NCI-H1930 (cell line): ENCODE results near the gene BRS3.
"Not testable (repeated sequence)": the region's sequence is repeated elsewhere in the genome, so short reads cannot be mapped to it uniquely, and the experiment has no call there.

Source experiments
- DNase-seq, 2 experiments: peaks; one replicate each; lab custom pipeline; 2025; lab: John Stamatoyannopoulos, UW

Gene BRS3

DNA sequence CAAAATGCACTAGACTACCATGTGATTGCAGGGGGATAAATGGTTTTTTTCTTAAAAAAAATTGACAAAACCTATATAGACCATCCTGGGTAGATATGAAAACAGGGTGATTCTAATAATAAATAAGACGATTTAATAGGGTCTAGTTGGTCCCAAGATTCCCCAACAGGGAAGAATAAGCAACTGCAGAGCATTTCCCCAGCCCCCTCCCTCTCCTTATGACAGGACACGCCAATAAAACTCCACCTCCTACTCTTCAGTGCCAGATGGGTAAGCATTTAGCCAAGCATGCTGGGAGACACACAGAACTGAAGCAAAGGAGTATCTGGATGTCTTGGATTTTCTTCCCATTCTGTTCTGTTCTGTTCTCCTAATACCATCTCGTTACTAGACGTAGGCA is at the start of gene BRS3:
TSS of gene BRS3 (plus strand) at position 301 of the 400 bp plus-strand sequence. CDS start 168 bp downstream, outside the sequence.
- no peak for DNase-seq

DNA sequence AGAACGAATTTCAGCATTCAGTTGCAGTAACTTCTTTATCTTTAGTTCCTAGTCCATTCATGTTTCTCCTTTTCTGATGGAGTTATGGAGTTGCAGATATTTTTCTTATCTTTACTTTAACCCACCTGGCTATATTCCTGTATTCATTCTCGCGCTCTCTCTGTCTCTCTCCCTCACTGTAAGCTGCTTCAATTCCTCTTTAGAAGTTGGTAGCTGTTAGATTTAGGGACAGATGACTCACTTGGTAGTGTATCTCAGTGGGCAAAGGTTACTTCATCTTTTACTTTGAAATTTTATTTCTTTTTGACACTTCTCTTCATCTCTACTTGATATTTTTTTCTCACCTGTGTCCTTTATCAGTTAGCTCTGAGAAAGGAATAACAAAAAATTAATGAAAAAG is 49.6 kb upstream of the BRS3 start:
- DNase-seq = no peak

DNA sequence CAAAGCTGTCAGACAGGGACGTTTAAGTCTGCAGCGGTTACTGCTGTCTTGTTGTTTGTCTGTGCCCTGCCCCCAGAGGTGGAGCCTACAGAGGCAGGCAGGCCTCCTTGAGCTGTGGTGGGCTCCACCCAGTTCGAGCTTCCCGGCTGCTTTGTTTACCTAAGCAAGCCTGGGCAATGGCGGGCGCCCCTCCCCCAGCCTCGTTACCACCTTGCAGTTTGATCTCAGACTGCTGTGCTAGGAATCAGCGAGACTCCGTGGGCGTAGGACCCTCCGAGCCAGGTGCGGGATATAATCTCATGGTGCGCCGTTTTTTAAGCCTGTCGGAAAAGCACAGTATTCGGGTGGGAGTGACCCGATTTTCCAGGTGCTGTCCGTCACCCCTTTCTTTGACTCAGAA is 42.1 kb upstream of the BRS3 start:
- DNase-seq = not testable (repeated sequence)

DNA sequence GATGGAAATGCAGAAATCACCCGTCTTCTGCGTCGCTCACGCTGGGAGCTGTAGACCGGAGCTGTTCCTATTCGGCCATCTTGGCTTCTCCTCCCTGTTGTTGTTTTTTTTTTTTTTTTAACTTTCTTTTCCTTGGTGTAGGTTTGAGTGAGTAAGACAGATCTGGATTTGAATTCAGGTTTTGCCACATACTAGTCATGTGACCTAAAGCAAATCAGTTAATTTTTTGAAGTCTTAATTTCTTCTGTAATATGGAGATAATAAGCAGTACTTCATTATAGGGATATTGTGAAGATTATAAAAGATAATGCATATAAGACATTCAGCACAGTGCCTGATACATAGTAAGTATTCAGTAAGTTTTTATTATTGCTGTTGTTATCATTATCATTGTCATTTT is 41.5 kb upstream of the BRS3 start:
- no peak for DNase-seq

DNA sequence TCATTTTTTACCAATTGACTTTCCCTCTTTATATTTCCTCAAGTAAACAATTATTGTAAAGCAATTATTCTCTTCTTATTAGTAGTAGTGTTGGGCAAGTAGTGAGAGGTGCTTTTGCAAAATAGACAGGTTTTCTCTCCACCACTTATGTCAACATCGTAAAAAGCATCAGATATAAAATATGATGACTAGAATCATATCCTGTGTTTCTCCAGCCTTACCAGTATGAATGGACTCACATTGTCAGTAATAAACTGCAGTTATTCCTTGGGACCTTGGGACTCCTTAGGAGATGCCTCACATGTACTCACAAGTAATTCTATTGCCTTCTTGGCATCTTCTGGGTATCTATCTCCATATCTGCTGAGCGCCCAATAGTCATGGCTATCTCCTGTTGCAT is 40.4 kb upstream of the BRS3 start:
- no peak for DNase-seq

DNA sequence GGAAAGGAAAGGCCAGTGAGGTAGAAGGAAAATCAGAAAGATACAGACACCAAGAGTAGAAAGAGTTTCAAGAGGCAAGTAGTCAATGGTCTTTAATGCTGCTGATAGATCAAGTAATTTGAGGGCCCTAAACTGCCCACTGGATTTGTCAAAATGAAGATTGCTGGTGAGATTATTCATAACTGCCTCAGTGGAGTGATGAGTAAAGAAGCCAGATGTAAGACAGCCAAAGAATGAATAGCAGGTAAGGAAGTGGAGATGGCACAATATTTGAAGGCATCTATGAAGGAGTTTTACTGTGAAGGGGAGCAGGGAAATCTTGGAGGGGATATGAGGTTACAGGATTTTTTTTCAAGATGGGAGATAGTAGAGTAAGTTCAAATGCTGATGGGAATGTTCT is 39.8 kb upstream of the BRS3 start:
- no peak for DNase-seq

DNA sequence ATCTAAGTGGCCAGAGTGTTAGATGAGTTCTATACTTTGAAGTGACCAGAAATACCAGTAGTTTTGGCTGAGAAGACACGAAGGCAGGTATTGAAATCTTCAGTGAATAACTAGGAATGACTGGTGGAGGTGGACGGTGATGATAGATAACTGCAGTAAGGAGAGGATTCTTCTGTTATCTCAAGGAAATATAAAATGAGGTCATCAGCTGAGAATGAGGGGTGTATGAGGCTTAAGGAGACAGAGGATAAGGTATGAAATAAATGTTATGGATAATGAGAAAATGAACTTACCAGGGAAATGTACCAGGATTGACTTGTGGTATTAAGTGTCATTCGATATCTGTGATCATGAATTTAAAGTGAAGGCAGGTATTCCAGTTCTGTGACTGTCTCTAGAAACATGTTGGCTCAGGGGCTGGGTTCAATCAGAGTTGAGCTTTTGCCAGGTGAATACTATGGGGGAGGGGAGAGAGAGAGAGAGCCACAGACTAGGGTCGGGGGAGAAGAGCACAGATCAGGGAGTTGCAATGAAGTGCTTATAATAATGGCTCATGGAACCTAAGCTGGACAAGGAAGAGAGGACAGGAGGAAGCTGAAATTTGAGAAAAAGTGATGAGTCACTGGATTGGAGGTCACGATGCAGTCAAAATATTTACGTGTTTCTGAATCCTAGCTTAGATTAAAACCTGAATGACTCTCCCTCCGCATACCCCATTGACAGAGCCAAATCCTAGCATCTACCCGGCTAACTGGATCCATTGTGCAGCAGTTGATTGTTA is 37.5 kb upstream of the BRS3 start:
- DNase-seq = no peak

DNA sequence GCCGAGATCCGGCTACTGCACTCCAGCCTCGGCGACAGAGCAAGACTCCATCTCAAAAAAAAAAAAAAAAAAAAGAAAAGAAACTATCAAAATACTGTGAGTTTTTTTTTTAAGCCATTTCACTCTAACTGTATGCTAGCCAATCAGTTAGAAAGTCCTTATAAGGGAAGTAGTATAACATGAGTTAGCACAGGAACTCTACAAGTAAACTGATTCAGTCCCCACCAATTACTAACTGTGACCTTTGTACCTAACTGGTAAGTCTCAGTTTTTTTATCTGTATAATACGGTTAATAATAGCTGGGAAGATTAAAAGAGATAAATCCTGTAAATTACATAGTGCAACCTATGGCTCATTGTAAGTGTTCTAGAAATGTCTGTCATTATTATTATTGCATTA is 35.1 kb upstream of the BRS3 start:
- no peak for DNase-seq

DNA sequence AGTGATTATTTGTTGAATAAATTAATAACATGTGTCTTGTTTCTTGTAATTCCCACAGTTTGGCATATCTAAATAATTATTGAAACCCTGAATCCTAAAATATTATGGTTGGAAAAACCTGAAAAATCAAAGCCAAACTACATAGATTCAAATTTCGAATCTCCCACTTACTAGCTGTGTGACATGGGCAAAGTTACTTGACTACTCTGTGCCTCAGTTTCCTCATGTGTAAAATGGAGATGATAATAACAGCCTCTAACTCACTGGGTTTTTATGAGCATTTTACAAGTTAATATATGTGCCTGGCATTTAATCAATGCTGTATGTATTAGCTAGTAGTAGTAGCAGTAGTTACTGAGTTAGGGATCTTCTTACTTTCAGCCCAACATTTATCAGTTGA is 34.6 kb upstream of the BRS3 start:
- no peak for DNase-seq

DNA sequence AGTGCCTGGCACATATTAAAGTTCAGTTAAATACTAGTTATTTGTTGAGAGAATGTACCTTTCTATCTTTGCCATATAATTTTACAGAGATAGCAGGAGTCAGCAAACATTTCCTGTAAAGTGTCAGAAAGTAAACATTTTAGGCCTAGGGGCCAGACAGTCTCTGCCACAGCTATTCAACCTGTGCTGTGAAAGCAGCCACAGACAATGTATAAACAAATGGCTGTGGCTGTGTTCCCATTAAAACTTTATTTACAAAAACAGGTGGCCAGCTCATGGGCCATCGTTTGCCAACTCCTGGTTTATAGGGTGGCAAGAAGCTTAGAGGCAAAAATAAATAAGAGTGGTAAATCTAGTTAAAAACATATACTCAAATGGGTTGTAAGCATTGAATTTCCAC is 34.0 kb upstream of the BRS3 start:
- DNase-seq = peak in 1 of 2 experiments; percentile 11

DNA sequence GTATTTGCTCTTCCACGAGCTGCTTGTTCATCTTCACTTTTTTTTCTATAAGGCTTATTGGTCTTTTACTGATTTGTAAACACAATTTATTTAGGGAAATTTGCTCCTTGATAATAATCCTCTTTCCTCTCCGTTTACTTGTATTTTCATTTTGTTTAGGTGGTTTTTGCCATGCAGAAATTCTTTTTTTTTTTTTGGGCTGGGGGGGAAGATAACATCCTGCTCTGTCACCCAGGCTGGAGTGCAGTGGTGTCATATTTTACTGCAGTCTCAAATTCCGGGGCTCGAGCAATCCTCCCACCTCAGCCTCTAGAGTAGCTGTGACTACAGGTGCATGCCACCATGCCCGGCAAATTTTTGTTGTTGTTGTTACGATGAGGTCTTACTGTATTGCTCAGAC is 31.6 kb upstream of the BRS3 start:
- no peak for DNase-seq

DNA sequence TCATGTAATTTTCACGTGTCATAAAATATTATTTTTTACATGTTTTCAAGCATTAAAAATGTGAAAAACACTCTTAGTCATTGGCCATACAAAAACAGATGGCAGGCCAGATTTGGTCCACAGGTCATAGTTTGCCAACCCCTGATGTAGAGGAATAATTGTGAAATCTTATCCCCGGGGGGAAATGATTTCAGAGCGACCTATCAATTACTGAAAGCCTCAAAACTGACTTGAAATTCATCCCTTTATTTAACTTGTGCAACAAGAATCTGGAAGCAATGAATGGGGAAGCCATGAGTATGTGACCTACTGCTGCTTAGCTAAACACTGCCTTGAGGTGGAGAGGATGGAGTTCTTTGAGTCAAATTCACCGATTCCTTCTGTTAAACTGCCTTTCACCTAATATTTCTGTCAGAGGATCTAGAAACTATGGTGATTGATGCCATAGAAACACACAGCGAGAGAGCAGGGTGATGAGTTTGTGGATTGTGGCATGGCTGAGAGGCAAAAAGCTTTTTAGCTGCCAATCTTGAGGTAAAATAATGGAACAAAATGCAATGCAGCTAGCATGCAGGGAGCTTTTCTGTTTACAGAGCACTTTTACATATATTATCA is 30.3 kb upstream of the BRS3 start:
- DNase-seq = no peak

DNA sequence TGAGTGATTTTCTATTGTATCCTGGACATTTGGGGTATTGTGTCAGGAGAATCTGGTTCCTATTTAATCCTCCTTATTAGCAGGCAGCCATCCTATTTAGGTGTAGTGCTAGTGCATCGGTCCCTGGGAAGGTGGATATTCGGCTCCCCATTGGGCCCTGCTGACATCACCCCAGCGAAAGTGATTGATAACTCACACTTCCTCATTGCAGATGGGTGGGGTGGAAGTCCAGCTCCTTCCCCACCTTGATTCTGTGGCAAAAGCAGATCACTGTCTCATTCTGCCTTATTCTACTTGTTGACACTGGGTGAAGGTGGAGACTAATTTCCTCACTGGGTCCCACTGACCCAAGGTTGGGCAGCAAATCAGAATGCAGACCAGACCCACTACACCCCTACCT is 23.2 kb upstream of the BRS3 start:
- no peak for DNase-seq

DNA sequence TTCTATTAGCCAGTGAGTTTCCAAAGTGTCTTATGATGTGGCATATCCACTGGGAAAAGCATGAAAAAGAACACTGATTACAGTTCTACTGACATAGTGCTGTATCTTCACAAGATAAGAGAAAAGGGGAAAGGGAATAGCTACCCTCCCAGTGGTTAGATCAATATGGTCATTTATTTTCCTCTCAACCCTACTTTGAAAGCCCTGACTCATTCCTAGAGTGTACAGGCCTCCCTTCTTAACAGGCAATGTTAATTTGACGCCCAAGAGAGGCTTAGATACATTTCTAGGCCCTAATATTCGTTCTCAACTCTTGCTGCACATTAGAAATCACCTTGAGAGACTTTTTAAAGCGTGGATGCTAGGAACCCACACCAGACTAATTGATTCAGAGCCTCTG is 20.4 kb upstream of the BRS3 start:
- DNase-seq = no peak

DNA sequence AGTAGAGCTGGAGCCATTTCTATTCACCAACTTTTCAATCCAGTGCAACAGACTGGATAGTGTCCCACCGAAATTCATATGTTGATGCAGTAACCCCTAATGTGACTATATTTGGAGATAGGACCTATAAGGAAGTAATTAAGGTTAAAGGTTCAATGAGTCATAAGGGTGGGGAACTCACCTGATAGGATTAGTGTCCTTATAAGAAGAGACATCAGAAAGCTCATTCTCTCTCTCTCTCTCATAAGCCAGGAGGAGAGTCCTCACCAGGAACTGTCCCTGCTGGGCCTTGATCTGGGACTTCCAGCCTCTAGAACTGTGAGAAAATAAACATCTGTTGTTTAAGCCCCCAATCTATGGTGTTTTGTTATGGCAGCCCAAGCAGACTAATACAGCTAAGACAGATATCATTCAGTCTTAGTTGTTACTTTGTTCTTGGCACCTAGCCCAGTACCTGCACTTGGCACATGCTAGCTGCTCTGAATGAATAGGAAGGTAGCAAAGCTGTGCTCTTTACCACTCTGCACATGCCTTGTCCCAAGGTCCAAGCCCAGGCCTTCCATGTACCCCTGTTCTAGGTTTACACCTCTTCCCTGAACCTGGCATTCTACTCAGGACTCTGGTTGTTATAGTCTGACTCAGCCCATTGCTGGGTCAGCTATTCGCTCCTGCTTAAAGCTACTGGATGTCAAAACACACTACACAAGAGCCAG is 19.2 kb upstream of the BRS3 start:
- no peak for DNase-seq

DNA sequence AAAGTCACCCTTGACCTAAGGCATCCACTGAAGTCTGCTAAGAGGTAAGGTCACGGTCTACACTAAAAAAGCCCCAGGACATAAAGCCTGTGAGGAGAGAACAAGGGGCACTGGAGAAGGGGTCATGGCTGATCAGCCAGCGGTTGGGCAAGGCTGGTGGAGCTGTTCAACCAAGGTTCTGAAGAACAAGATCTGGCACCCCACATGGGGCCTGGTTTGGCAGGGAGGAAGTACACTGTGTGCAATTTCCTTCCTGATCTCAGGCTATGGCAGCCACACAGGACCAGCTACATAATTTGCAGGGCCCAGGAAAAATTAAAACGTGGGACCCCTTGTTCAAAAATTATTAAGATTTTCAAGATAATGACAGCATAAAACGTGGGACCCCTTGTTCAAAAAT is 14.1 kb upstream of the BRS3 start:
- DNase-seq = no peak

DNA sequence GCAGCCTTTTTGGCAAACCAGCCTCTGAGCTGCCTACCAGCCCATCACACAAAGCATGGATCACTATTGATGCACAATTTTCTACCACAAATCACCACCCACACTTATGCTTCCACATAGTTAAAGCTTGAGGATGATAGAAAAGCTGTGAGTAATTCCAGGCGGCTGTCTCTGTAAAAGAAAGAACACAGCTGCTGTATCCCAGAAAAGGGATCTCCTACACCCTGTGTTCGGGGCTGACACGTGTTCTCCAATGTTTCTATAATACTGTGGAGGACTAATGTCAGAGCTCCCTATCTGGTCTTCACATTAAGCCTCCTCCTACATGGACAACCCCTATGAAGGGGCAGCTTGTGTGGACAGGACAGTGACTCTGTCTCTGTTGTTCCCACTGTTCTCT is 12.5 kb upstream of the BRS3 start:
- no peak for DNase-seq

DNA sequence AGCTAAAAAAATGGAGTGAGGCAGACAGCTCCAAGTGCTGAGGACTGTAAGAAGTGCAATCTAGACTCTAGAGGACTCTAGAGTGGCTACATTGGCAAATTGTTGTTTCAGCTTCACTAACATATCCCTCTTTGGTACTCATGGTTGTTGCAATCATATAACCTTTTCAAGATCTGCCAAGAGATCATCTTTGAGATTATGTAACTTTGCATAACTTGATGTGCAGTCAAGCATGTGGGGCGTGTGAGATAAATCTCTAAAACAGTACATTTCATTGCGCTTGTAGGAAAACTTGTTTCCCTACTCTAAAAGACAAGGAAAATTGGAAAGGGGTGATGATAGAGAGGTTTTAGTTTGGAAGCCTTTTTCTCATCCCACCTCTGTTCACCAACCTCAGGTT is 11.2 kb upstream of the BRS3 start:
- DNase-seq = no peak

DNA sequence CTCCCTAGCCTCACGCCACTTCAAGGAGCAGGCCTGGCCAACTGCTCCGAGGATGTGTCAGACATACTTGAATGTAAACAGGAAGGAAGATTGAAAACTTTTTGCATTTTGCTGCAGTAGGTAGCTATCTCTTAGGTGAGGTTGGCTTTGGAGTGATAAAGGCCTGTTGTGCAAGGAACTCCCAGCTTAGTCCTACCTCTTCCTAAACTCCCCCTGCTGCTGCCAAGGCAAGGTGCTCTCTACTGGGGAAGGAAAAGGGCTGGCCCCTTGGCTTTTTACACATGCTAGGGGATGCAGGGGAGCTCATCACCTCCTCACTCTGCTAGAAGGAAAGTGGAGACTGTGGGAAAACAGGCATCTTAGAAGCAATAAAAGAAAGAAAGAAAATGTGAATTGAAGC is 10.7 kb upstream of the BRS3 start:
- no peak for DNase-seq

DNA sequence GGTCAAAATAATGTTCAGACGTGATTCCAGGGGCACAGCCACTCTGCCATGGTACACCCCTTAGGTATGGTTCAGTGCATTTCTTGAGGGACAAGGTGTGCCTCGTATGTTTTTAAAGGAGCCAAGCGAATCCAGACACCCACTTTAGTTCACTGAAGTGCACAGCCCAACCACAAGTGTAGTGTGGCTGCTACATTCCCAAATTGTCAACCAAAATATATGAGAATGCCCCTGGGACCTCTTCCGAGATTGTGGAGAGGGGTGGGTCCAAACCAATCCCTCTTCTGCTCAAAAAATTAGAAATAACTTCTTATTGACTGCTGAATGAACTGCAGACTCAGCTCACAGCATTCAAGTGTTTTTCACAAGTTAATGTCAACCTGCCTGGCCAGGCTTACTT is 7.4 kb upstream of the BRS3 start:
- DNase-seq = no peak

DNA sequence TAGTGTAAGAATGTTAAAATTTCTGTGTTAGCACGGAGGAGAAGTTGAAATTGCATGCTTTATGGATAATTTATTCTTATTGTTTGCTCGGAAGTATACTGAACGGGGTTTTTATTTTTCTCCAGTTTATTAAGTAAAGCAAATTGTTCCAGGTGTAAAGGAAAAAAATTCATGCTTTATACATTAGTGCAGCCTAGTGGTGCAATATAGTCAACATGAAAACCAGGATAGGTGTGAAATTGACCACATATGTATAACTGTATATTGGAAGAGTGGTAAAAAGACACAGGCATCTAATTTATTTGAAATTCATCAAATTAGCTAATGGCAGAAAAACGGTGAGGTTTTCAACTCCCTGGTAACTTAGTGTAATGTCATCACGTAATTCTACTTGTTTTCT is 959 bp downstream of the BRS3 start:
- DNase-seq = no peak

DNA sequence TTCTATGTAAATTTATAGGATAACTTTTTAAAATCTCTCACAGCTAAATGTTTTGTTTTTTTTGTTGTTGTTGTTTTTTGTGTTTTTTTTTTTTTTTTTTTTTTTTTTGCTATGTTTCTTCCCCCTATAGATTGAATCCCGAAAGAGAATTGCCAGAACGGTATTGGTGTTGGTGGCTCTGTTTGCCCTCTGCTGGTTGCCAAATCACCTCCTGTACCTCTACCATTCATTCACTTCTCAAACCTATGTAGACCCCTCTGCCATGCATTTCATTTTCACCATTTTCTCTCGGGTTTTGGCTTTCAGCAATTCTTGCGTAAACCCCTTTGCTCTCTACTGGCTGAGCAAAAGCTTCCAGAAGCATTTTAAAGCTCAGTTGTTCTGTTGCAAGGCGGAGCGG is 4.1 kb downstream of the BRS3 start:
- no peak for DNase-seq

DNA sequence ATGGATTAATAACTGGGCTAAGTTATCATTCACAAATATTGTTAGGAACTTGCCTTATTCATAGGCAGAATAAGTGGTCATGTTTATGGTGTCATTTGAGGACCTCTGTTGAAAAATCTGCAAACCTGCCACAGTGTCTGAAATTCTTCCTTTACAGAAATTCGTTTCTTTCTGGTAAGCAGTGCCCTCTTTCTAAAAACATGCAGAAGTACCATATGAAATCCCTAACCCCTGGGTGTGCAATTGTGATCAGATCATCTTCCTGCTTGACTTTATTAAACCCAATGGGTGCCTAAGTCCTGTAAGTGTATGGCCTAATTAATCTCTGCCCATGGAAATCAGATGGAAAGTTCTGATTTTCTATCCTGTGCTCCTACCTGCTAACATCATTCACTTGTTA is 5.3 kb downstream of the BRS3 start:
- DNase-seq = no peak
